ENCODE data around the gene MMP14. TPM values are rescaled to one million over a fixed set of nuclear protein-coding genes. Genes with fewer than 3 reads are reported as not detected.

The MMP14 gene
- total and polyA plus RNA-seq, 2 of the 13 experiments (the other 11 are each of a cell fraction or from before 2014, with no cell fraction given) = 5.2 to 9.8 TPM

- no peak for TF ChIP-seq HNF1A (IDR thresholded peaks at IDR 0.05; ENCODE audit: low read depth)
- TF ChIP-seq HNF1A (CRISPR knock-in tag; IDR thresholded peaks at IDR 0.05; ENCODE audit: borderline replicate concordance) = no peak
- TF ChIP-seq HHEX (CRISPR knock-in tag; IDR thresholded peaks at IDR 0.05) = no peak
- no peak for TF ChIP-seq ZNF235 (CRISPR knock-in tag; IDR thresholded peaks at IDR 0.05; ENCODE audit: borderline replicate concordance)
- no peak for TF ChIP-seq ZNF704 (CRISPR knock-in tag; IDR thresholded peaks at IDR 0.05; ENCODE audit: borderline replicate concordance)
- no peak for TF ChIP-seq SMC3 (IDR thresholded peaks at IDR 0.05; ENCODE audit: low read length)
- TF ChIP-seq ZNF784 (CRISPR knock-in tag; IDR thresholded peaks at IDR 0.05; ENCODE audit: borderline replicate concordance) = 0 out of 2 replicates have a peak, but pooled peaks have one; percentile 31
- TF ChIP-seq ELF3 (CRISPR knock-in tag; IDR thresholded peaks at IDR 0.05) = no peak
- TF ChIP-seq GATAD1 (CRISPR knock-in tag; IDR thresholded peaks at IDR 0.05) = no peak
- no peak for TF ChIP-seq TCF12 (IDR thresholded peaks at IDR 0.05)
- no peak for TF ChIP-seq TCF12 (CRISPR knock-in tag; IDR thresholded peaks at IDR 0.05)
- TF ChIP-seq PBX2 (CRISPR knock-in tag; IDR thresholded peaks at IDR 0.05) = no peak
- TF ChIP-seq ZNF276 (CRISPR knock-in tag; IDR thresholded peaks at IDR 0.05; ENCODE audit: low read depth) = peak; percentile 71; the same call in 1 of the 2 replicates
- 0 out of 2 replicates have a peak, but pooled peaks have one; percentile 1 for TF ChIP-seq HES4 (CRISPR knock-in tag; IDR thresholded peaks at IDR 0.05; ENCODE audit: borderline replicate concordance)
- TF ChIP-seq THRA (CRISPR knock-in tag; IDR thresholded peaks at IDR 0.05; ENCODE audit: borderline replicate concordance) = peak; percentile 16; the same call in 1 of the 2 replicates
- no peak for TF ChIP-seq ZMAT5 (CRISPR knock-in tag; IDR thresholded peaks at IDR 0.05; ENCODE audit: borderline replicate concordance, low read depth)
- 0 out of 2 replicates have a peak, but pooled peaks have one; percentile 25 for TF ChIP-seq ZFX (CRISPR knock-in tag; IDR thresholded peaks at IDR 0.05; ENCODE audit: low read depth)
Measured at GRCh38 chr14:22839159-22839779, 2.9 kb downstream of the MMP14 start (continued).
